HepG2 (cell line): ENCODE results near the gene FBXO10. TPM values are rescaled to one million over a fixed set of nuclear protein-coding genes. Genes with fewer than 3 reads are reported as not detected.

Source experiments
- AGO2 ChIP-seq: fragments of 200-400 bp; formaldehyde crosslinking; optimal IDR thresholded peaks from 2 replicates; pipeline ENCODE3; 2017; ENCODE audit warnings: mild to moderate bottlenecking, low read depth, low read length, moderate library complexity
- CERS6 ChIP-seq: sonication (generic); formaldehyde crosslinking; IDR thresholded peaks from 2 replicates; pipeline ENCODE4 v1.5.0; 2020; ENCODE audit warnings: missing genetic modification reagents
- HOXA5 ChIP-seq: sonication (generic); formaldehyde crosslinking; IDR thresholded peaks from 2 replicates; pipeline ENCODE4 v1.4.0; 2020; ENCODE audit warnings: missing genetic modification reagents
- IRF9 ChIP-seq: sonication (generic); formaldehyde crosslinking; IDR thresholded peaks from 2 replicates; pipeline ENCODE4 v1.8.0; 2022; ENCODE audit warnings: missing genetic modification reagents, mild to moderate bottlenecking, borderline replicate concordance
- MED13 ChIP-seq: sonication (generic); formaldehyde crosslinking; IDR thresholded peaks from 2 replicates; pipeline ENCODE4 v1.5.0; 2020; ENCODE audit warnings: missing genetic modification reagents
- PHF8 ChIP-seq: sonication (generic); formaldehyde crosslinking; IDR thresholded peaks from 2 replicates; pipeline ENCODE4 v1.5.0; 2020; ENCODE audit warnings: missing genetic modification reagents
- SNAPC5 ChIP-seq: sonication (generic); formaldehyde crosslinking; IDR thresholded peaks from 2 replicates; pipeline ENCODE4 v1.8.1; 2023; ENCODE audit warnings: mild to moderate bottlenecking, missing genetic modification reagents, borderline replicate concordance
- SNRNP70 ChIP-seq: fragments of 200-400 bp; formaldehyde crosslinking; IDR thresholded peaks from 2 replicates; pipeline ENCODE4 v1.6.1; 2017; ENCODE audit warnings: mild to moderate bottlenecking, low read depth, low read length, moderate library complexity
- SRY ChIP-seq: sonication (generic); formaldehyde crosslinking; IDR thresholded peaks from 2 replicates; pipeline ENCODE4 v1.8.0; 2022; ENCODE audit warnings: mild to moderate bottlenecking, missing genetic modification reagents
- ZNF180 ChIP-seq: sonication (generic); formaldehyde crosslinking; IDR thresholded peaks from 2 replicates; pipeline ENCODE4 v1.4.0; 2020; ENCODE audit warnings: low read depth, missing genetic modification reagents, borderline replicate concordance
- ZNF260 ChIP-seq: sonication (generic); formaldehyde crosslinking; IDR thresholded peaks from 2 replicates; pipeline ENCODE4 v1.4.0; 2020; ENCODE audit warnings: missing genetic modification reagents, low read depth, mild to moderate bottlenecking, borderline replicate concordance
- ZNF335 ChIP-seq: sonication (generic); formaldehyde crosslinking; IDR thresholded peaks from 2 replicates; pipeline ENCODE4 v1.4.0; 2020; ENCODE audit warnings: missing genetic modification reagents
- ZNF343 ChIP-seq: sonication (generic); formaldehyde crosslinking; IDR thresholded peaks from 2 replicates; pipeline ENCODE4 v1.4.0; 2020; ENCODE audit warnings: mild to moderate bottlenecking, missing genetic modification reagents
- ZNF44 ChIP-seq: sonication (generic); formaldehyde crosslinking; IDR thresholded peaks from 2 replicates; pipeline ENCODE4 v1.5.1; 2020; ENCODE audit warnings: mild to moderate bottlenecking, missing genetic modification reagents
- ZNF446 ChIP-seq: sonication (generic); formaldehyde crosslinking; IDR thresholded peaks from 2 replicates; pipeline ENCODE4 v1.5.0; 2020; ENCODE audit warnings: mild to moderate bottlenecking, missing genetic modification reagents
- ZNF766 ChIP-seq: sonication (generic); formaldehyde crosslinking; IDR thresholded peaks from 2 replicates; pipeline ENCODE4 v1.5.0; 2020; ENCODE audit warnings: missing genetic modification reagents, borderline replicate concordance
- ZSCAN22 ChIP-seq: sonication (generic); formaldehyde crosslinking; IDR thresholded peaks from 2 replicates; pipeline ENCODE4 v1.4.0; 2020; ENCODE audit warnings: mild to moderate bottlenecking, missing genetic modification reagents
- polyA plus RNA-seq, 8 experiments: library from polyadenylated mRNA; depleted of rRNA in 3 of 8; stranded (reverse) in 7 of 8; unstranded in 1 of 8; fragments of >200 nt; fragmentation: Illumina TruSeq in 4 of 8; extraction: Trizol in 4 of 8; gene quantifications; 2 replicates each; pipeline versions ENCODE4 v1.2.1 to v1.2.3, GENCODE V29; 2011 to 2016; ENCODE audit warnings: low read depth in 4 of 8, missing spikeins in 1 of 8, mixed read lengths in 1 of 8; ENCODE audit not compliant: insufficient read depth in 1 of 8
- total RNA-seq, 5 experiments: library from RNA; depleted of rRNA; stranded (reverse); fragments of >200 nt; fragmentation: Illumina TruSeq; extraction: Trizol; gene quantifications; 2 replicates each; pipeline ENCODE4 v1.2.3, GENCODE V29; 2016; ENCODE audit warnings: low read depth in 1 of 5
- TF ChIP-seq, protein P1 (sequence below): sonication (generic); formaldehyde crosslinking; IDR thresholded peaks from 2 replicates; pipeline ENCODE4 v1.5.1; 2020; ENCODE audit warnings: mild to moderate bottlenecking, missing genetic modification reagents, moderate library complexity
- TF ChIP-seq, protein P2 (sequence below): sonication (generic); formaldehyde crosslinking; IDR thresholded peaks from 2 replicates; pipeline ENCODE4 v1.5.0; 2020; ENCODE audit warnings: mild to moderate bottlenecking, low read depth, missing genetic modification reagents, borderline replicate concordance
- TF ChIP-seq, protein P3 (sequence below): sonication (generic); formaldehyde crosslinking; IDR thresholded peaks from 2 replicates; pipeline ENCODE4 v1.4.0; 2020; ENCODE audit warnings: mild to moderate bottlenecking, missing genetic modification reagents
- TF ChIP-seq, protein P4 (sequence below): sonication (generic); formaldehyde crosslinking; IDR thresholded peaks from 2 replicates; pipeline ENCODE4 v1.4.0; 2020; ENCODE audit warnings: missing genetic modification reagents, borderline replicate concordance
- TF ChIP-seq, protein P5 (sequence below): sonication (generic); formaldehyde crosslinking; IDR thresholded peaks from 2 replicates; pipeline ENCODE4 v1.8.0; 2022; ENCODE audit warnings: mild to moderate bottlenecking, missing genetic modification reagents, borderline replicate concordance

The FBXO10 gene
- total and polyA plus RNA-seq, 2 of the 13 experiments (the other 11 are each of a cell fraction or from before 2014, with no cell fraction given), result 3.1 to 5.1 TPM

GRCh38 chr9:37466037-37466709 is 110.0 kb downstream of the FBXO10 start (continued):
- TF ChIP-seq CERS6 (CRISPR knock-in tag) (no peak), IRF9 (CRISPR knock-in tag) (no peak), ZNF44 (CRISPR knock-in tag) (no peak), PHF8 (CRISPR knock-in tag) (peak; percentile 62), ZSCAN22 (CRISPR knock-in tag) (no peak), ZNF335 (CRISPR knock-in tag) (0 out of 2 replicates have a peak, but pooled peaks have one; percentile 30), AGO2 (peak; percentile 87), HOXA5 (CRISPR knock-in tag) (no peak; the same call in 1 of the 2 replicates), MED13 (CRISPR knock-in tag) (no peak), SNRNP70 (no peak), SRY (peak; percentile 72; the same call in 1 of the 2 replicates), ZNF260 (CRISPR knock-in tag) (no peak), ZNF446 (CRISPR knock-in tag) (peak; percentile 72; the same call in 1 of the 2 replicates), ZNF180 (CRISPR knock-in tag) (no peak), SNAPC5 (CRISPR knock-in tag) (no peak), ZNF343 (CRISPR knock-in tag) (no peak), ZNF766 (CRISPR knock-in tag) (no peak)
- TF ChIP-seq, protein P1, sequence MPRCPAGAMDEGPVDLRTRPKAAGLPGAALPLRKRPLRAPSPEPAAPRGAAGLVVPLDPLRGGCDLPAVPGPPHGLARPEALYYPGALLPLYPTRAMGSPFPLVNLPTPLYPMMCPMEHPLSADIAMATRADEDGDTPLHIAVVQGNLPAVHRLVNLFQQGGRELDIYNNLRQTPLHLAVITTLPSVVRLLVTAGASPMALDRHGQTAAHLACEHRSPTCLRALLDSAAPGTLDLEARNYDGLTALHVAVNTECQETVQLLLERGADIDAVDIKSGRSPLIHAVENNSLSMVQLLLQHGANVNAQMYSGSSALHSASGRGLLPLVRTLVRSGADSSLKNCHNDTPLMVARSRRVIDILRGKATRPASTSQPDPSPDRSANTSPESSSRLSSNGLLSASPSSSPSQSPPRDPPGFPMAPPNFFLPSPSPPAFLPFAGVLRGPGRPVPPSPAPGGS (CRISPR knock-in tag), result no peak; the same call in 1 of the 2 replicates
- TF ChIP-seq, protein P2, sequence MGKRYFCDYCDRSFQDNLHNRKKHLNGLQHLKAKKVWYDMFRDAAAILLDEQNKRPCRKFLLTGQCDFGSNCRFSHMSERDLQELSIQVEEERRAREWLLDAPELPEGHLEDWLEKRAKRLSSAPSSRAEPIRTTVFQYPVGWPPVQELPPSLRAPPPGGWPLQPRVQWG (CRISPR knock-in tag), result no peak
- TF ChIP-seq, protein P3, sequence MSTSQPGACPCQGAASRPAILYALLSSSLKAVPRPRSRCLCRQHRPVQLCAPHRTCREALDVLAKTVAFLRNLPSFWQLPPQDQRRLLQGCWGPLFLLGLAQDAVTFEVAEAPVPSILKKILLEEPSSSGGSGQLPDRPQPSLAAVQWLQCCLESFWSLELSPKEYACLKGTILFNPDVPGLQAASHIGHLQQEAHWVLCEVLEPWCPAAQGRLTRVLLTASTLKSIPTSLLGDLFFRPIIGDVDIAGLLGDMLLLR (CRISPR knock-in tag), result no peak
- TF ChIP-seq, protein P4, sequence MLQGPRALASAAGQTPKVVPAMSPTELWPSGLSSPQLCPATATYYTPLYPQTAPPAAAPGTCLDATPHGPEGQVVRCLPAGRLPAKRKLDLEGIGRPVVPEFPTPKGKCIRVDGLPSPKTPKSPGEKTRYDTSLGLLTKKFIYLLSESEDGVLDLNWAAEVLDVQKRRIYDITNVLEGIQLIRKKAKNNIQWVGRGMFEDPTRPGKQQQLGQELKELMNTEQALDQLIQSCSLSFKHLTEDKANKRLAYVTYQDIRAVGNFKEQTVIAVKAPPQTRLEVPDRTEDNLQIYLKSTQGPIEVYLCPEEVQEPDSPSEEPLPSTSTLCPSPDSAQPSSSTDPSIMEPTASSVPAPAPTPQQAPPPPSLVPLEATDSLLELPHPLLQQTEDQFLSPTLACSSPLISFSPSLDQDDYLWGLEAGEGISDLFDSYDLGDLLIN (CRISPR knock-in tag), result no peak
- TF ChIP-seq, protein P5, sequence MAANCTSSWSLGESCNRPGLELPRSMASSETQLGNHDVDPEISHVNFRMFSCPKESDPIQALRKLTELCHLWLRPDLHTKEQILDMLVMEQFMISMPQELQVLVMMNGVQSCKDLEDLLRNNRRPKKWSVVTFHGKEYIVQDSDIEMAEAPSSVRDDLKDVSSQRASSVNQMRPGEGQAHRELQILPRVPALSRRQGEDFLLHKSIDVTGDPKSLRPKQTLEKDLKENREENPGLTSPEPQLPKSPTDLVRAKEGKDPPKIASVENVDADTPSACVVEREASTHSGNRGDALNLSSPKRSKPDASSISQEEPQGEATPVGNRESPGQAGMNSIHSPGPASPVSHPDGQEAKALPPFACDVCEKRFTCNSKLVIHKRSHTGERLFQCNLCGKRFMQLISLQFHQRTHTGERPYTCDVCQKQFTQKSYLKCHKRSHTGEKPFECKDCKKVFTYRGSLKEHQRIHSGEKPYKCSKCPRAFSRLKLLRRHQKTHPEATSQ (CRISPR knock-in tag), result no peak
